Measurements from ENCODE around the gene CRELD1. TPM values are rescaled to one million over a fixed set of nuclear protein-coding genes. Genes with fewer than 3 reads are reported as not detected.

CRELD1 gene
- total and polyA plus RNA-seq, 2 of the 13 experiments (the other 11 are each of a cell fraction or from before 2014, with no cell fraction given): 27.1 to 61.9 TPM

DNA sequence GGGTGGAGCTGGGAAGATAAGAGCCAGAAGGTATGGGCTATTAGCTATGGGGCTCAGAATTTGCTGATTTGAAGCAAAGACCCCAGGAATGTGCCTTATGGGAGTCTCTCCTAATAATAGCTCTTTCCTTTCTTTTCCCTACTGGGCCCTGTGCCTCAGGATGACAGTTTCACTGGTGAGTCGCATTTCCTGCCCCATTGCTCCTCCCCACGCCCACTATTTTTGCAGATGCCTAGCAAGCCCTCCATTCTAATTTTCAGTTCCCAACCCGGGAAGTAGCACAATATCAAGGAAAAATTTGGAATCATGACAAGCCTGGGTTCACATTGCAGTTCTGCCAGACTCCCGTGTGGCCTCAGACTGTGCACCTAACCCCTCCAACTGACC lies 30.4 kb upstream of the CRELD1 start:
- H3K4me1 ChIP-seq (ENCODE audit: insufficient read depth, low read length): peaks cover 64% of the 10 kb centered on the region
- POLR2A ChIA-PET: interaction anchor here (0.8 to 9.3 kb wide), 13 partner anchors 9 to 110 kb away, joined by 3 to 298 read pairs (median 12); partner anchors contain the start of genes ARPC4, CIDEC, CRELD1 and IL17RC
- peaks cover 15% of the 10 kb centered on the region for H3K79me2 ChIP-seq (ENCODE audit: insufficient read depth, low read length)
- peak overlapping the region; percentile 97 for H3K4me2 ChIP-seq (ENCODE audit: low read depth, low read length)
- peak overlapping the region; percentile 83 for H3K9ac ChIP-seq (ENCODE audit: insufficient read depth, low read depth, low read length)
- peak overlapping the region; percentile 76 to 92 (median 89) for H3K4me3 ChIP-seq (replicated peaks in 1 of 3; ENCODE audit: insufficient read depth in 1 of 3, low read depth in 2 of 3, low read length in 3 of 3)
- BruUV-seq (replicated peaks): no TSS peak
- in situ Hi-C loops (cut with HindIII; ENCODE audit: extremely low pct_ligation_motif_present, low pct_unique_long_range_greater_than_20kb): no loop called here
- DNase-seq (ENCODE audit: low spot score): no peak
- H3K9me3 ChIP-seq (ENCODE audit: low read length): no peaks in the 10 kb centered on the region
- H3K27ac ChIP-seq (ENCODE audit: extremely low read length, insufficient read depth, low read length): peak overlapping the region; percentile 92
- CTCF ChIA-PET (ENCODE audit: low intra/inter-chr PET ratio, low total read pairs): interaction anchor here (1.2 kb wide), 1 partner anchor 12 kb away, joined by 3 read pairs; no protein-coding TSS in a partner anchor
- H3K27me3 ChIP-seq (ENCODE audit: control insufficient read depth in 1 of 2, insufficient read depth in 2 of 2, low read length in 2 of 2): no peaks in the 10 kb centered on the region; a peak in 1 of 5 replicates
- no peaks in the 10 kb centered on the region for H4K20me1 ChIP-seq (ENCODE audit: insufficient read depth, low read length)
- TF ChIP-seq, protein P1, sequence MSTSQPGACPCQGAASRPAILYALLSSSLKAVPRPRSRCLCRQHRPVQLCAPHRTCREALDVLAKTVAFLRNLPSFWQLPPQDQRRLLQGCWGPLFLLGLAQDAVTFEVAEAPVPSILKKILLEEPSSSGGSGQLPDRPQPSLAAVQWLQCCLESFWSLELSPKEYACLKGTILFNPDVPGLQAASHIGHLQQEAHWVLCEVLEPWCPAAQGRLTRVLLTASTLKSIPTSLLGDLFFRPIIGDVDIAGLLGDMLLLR (CRISPR knock-in tag; IDR thresholded peaks at IDR 0.05): no peak
- peak; percentile 9 for TF ChIP-seq ZEB1 (IDR thresholded peaks at IDR 0.05; ENCODE audit: insufficient replicate concordance, low read depth)
- no peak for TF ChIP-seq ZNF367 (CRISPR knock-in tag; IDR thresholded peaks at IDR 0.05; ENCODE audit: borderline replicate concordance)
- TF ChIP-seq, protein P2, sequence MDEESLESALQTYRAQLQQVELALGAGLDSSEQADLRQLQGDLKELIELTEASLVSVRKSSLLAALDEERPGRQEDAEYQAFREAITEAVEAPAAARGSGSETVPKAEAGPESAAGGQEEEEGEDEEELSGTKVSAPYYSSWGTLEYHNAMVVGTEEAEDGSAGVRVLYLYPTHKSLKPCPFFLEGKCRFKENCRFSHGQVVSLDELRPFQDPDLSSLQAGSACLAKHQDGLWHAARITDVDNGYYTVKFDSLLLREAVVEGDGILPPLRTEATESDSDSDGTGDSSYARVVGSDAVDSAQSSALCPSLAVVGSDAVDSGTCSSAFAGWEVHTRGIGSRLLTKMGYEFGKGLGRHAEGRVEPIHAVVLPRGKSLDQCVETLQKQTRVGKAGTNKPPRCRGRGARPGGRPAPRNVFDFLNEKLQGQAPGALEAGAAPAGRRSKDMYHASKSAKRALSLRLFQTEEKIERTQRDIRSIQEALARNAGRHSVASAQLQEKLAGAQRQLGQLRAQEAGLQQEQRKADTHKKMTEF (CRISPR knock-in tag; IDR thresholded peaks at IDR 0.05): 0 out of 2 replicates have a peak, but pooled peaks have one; percentile 1
- TF ChIP-seq, protein P3, sequence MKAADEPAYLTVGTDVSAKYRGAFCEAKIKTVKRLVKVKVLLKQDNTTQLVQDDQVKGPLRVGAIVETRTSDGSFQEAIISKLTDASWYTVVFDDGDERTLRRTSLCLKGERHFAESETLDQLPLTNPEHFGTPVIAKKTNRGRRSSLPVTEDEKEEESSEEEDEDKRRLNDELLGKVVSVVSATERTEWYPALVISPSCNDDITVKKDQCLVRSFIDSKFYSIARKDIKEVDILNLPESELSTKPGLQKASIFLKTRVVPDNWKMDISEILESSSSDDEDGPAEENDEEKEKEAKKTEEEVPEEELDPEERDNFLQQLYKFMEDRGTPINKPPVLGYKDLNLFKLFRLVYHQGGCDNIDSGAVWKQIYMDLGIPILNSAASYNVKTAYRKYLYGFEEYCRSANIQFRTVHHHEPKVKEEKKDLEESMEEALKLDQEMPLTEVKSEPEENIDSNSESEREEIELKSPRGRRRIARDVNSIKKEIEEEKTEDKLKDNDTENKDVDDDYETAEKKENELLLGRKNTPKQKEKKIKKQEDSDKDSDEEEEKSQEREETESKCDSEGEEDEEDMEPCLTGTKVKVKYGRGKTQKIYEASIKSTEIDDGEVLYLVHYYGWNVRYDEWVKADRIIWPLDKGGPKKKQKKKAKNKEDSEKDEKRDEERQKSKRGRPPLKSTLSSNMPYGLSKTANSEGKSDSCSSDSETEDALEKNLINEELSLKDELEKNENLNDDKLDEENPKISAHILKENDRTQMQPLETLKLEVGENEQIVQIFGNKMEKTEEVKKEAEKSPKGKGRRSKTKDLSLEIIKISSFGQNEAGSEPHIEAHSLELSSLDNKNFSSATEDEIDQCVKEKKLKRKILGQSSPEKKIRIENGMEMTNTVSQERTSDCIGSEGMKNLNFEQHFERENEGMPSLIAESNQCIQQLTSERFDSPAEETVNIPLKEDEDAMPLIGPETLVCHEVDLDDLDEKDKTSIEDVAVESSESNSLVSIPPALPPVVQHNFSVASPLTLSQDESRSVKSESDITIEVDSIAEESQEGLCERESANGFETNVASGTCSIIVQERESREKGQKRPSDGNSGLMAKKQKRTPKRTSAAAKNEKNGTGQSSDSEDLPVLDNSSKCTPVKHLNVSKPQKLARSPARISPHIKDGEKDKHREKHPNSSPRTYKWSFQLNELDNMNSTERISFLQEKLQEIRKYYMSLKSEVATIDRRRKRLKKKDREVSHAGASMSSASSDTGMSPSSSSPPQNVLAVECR (CRISPR knock-in tag; IDR thresholded peaks at IDR 0.05; ENCODE audit: borderline replicate concordance): peak; percentile 8; the same call in 1 of the 2 replicates
- 0 out of 2 replicates have a peak, but pooled peaks have one; percentile 1 for TF ChIP-seq TGIF2 (CRISPR knock-in tag; IDR thresholded peaks at IDR 0.05)
- 0 out of 2 replicates have a peak, but pooled peaks have one; percentile 7 for TF ChIP-seq ZNF713 (CRISPR knock-in tag; IDR thresholded peaks at IDR 0.05)
- H3K36me3 ChIP-seq (replicated peaks in 1 of 2; ENCODE audit: control insufficient read depth in 1 of 2, insufficient read depth in 2 of 2, low read length in 2 of 2): peaks cover 8 to 15% of the 10 kb centered on the region in 2 experiments
- 20% methylated on average over 4 of the region's 4 CpGs for WGBS (ENCODE audit: low lambda C conversion rate)
- no peak overlapping the region for H2AFZ ChIP-seq (ENCODE audit: low read length)
- intact Hi-C loops (cut with micrococcal nuclease; ENCODE audit: unreplicated experiment): loop anchor here (5.0 kb wide), 1 partner anchor 44 kb away; no protein-coding TSS in a partner anchor
- ATAC-seq: no peak
- FAIRE-seq: no peak
